Measurements from ENCODE around the gene URI1.

GRCh38 chr19:30004403-30004802 is 62.4 kb downstream of the URI1 start:
- TF ChIP-seq CTCF (IDR thresholded peaks at IDR 0.05) (no peak), EZH2 (IDR thresholded peaks at IDR 0.05; ENCODE audit: borderline replicate concordance, insufficient read depth, low read depth, low read length, poor library complexity, severe bottlenecking) (no peak)
